ENCODE measurements around the gene TOMT.

DNA sequence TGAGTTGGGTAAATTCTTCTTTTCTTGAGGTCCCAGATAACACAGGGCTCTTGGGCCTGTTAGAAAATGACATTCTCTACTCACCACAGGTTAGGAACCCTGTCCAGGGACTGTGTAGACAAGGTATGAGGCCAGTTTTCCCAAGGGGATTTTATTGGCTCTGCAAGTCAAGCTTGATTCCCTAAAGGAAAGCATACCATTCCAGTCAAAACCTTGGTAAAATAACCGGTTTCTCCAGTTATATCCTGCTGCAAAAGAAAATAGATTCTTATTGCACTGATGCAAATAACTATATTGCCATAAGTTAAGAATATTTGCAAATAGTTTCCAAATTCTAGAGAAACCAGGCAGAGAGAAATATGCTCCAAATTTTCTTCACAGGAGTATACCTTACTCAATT is 20.2 kb downstream of the TOMT start:
- TF ChIP-seq, protein P1, sequence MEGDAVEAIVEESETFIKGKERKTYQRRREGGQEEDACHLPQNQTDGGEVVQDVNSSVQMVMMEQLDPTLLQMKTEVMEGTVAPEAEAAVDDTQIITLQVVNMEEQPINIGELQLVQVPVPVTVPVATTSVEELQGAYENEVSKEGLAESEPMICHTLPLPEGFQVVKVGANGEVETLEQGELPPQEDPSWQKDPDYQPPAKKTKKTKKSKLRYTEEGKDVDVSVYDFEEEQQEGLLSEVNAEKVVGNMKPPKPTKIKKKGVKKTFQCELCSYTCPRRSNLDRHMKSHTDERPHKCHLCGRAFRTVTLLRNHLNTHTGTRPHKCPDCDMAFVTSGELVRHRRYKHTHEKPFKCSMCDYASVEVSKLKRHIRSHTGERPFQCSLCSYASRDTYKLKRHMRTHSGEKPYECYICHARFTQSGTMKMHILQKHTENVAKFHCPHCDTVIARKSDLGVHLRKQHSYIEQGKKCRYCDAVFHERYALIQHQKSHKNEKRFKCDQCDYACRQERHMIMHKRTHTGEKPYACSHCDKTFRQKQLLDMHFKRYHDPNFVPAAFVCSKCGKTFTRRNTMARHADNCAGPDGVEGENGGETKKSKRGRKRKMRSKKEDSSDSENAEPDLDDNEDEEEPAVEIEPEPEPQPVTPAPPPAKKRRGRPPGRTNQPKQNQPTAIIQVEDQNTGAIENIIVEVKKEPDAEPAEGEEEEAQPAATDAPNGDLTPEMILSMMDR (IDR thresholded peaks at IDR 0.05; ENCODE audit: low read depth, low read length): no peak
- no peak for TF ChIP-seq EZH2phosphoT487 (IDR thresholded peaks at IDR 0.05; ENCODE audit: low read depth)

Measured in OCI-LY3 (cell line).